ENCODE data around the gene FTL. TPM values are rescaled to one million over a fixed set of nuclear protein-coding genes. Genes with fewer than 3 reads are reported as not detected.
A peak's percentile ranks its signal among the peaks of the same experiment; 100 is the strongest.
"Not testable (repeated sequence)": the region's sequence is repeated elsewhere in the genome, so short reads cannot be mapped to it uniquely, and the experiment has no call there.

Gene FTL
- 7,236 TPM for polyA plus RNA-seq

DNA sequence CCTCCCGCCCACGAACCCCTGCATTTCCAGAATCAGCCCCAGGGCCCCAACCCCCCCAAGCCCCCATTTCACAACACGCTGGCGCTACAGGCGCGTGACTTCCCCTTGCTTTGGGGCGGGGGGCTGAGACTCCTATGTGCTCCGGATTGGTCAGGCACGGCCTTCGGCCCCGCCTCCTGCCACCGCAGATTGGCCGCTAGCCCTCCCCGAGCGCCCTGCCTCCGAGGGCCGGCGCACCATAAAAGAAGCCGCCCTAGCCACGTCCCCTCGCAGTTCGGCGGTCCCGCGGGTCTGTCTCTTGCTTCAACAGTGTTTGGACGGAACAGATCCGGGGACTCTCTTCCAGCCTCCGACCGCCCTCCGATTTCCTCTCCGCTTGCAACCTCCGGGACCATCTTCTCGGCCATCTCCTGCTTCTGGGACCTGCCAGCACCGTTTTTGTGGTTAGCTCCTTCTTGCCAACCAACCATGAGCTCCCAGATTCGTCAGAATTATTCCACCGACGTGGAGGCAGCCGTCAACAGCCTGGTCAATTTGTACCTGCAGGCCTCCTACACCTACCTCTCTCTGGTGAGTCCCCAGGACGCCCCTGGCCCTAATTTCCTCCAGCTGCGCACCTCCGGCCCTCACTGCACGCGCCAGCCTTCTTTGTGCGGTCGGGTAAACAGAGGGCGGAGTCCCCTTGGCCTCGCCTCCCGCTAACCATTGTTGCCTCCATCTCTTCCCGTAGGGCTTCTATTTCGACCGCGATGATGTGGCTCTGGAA is at the start of gene FTL:
Gene FTL (plus strand): TSS at position 270 of the 766 bp plus-strand sequence. CDS start 199 bp downstream, at position 469.
- peak within 1 kb of the TSS; percentile 99 to 100 (median 99) for H3K27ac Mint-ChIP-seq
- peaks cover 2% of the 10 kb centered on the region for H3K36me3 Mint-ChIP-seq
- H3K4me1 Mint-ChIP-seq: peaks cover 29 to 38% (median 36%) of the 10 kb centered on the region in 3 donors
- no peaks in the 10 kb centered on the region for H3K9me3 Mint-ChIP-seq
- peak within 1 kb of the TSS; percentile 93 to 99 (median 96) for H3K4me3 Mint-ChIP-seq
- no peaks in the 10 kb centered on the region for H3K27me3 Mint-ChIP-seq

- no peak overlapping the region for H3K4me3 Mint-ChIP-seq
- no peaks in the 10 kb centered on the region for H3K27me3 Mint-ChIP-seq
- H3K4me1 Mint-ChIP-seq: peaks cover 0 to 6% (median 4%) of the 10 kb centered on the region in 3 donors
- H3K27ac Mint-ChIP-seq: no peak overlapping the region
- H3K36me3 Mint-ChIP-seq: peaks cover 11% of the 10 kb centered on the region
- no peaks in the 10 kb centered on the region for H3K9me3 Mint-ChIP-seq
These were observed 49.4 kb upstream of the FTL start for GRCh38 chr19:48915757-48916156.

GRCh38 chr19:48918071-48918470 is 47.0 kb upstream of the FTL start:
- Mint-ChIP-seq H3K4me3 (no peak overlapping the region), H3K9me3 (no peaks in the 10 kb centered on the region), H3K4me1 (peaks cover 0 to 6% (median 5%) of the 10 kb centered on the region in 3 donors), H3K27me3 (no peaks in the 10 kb centered on the region), H3K27ac (peak overlapping the region in 2 of 3 donors; percentile 50 to 63), H3K36me3 (peaks cover 4% of the 10 kb centered on the region)

- Mint-ChIP-seq H3K27me3 (no peaks in the 10 kb centered on the region), H3K27ac (peak overlapping the region in 1 of 3 donors; percentile 62), H3K9me3 (no peaks in the 10 kb centered on the region), H3K36me3 (peaks cover 5% of the 10 kb centered on the region), H3K4me3 (no peak overlapping the region), H3K4me1 (peaks cover 0 to 6% (median 6%) of the 10 kb centered on the region in 3 donors)
These were observed 46.3 kb upstream of the FTL start for GRCh38 chr19:48918801-48919247.

DNA sequence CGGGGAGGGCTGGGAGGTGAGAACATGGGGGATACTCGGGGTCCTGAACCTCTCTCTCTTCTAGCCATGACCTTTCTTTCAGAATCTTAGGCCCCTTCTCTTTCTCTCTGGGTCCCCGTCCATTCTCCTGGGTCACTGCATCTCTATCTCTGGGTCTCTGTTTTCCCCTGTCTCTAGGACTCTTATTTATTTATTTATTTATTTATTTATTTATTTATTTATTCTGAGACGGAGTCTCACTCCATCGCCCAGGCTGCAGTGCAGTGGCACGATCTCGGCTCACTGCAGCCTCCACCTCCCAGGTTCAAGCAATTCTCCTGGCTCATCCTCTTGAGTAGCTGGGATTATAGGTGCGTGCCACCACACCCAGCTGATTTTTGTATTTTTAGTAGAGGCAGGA is 45.8 kb upstream of the FTL start:
- peak overlapping the region in 1 of 3 donors; percentile 62 for H3K27ac Mint-ChIP-seq
- H3K4me1 Mint-ChIP-seq, H3K9me3 Mint-ChIP-seq, H3K36me3 Mint-ChIP-seq, H3K4me3 Mint-ChIP-seq, H3K27me3 Mint-ChIP-seq: not testable (repeated sequence)

DNA sequence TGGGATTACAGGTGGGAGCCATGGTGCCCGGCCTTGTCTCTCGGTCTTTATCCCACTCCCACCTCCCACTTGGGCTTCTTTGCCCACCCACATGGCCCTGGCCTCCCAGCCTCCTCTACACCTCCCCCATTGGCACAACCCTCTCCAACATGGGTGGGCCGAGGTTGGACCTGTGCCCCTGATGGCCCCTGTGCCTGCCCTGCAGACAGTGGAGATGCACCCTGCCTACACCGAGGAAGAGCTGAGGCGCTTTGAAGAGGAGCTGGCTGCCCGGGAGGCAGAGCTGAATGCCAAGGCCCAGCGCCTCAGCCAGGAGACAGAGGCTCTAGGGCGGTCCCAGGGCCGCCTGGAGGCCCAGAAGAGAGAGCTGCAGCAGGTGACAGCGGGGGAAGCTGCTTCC is 44.2 kb upstream of the FTL start:
- peaks cover 5% of the 10 kb centered on the region for H3K36me3 Mint-ChIP-seq
- no peaks in the 10 kb centered on the region for H3K9me3 Mint-ChIP-seq
- no peak overlapping the region for H3K27ac Mint-ChIP-seq
- no peaks in the 10 kb centered on the region for H3K27me3 Mint-ChIP-seq
- H3K4me3 Mint-ChIP-seq: no peak overlapping the region
- H3K4me1 Mint-ChIP-seq: peaks cover 0 to 6% (median 6%) of the 10 kb centered on the region in 3 donors

DNA sequence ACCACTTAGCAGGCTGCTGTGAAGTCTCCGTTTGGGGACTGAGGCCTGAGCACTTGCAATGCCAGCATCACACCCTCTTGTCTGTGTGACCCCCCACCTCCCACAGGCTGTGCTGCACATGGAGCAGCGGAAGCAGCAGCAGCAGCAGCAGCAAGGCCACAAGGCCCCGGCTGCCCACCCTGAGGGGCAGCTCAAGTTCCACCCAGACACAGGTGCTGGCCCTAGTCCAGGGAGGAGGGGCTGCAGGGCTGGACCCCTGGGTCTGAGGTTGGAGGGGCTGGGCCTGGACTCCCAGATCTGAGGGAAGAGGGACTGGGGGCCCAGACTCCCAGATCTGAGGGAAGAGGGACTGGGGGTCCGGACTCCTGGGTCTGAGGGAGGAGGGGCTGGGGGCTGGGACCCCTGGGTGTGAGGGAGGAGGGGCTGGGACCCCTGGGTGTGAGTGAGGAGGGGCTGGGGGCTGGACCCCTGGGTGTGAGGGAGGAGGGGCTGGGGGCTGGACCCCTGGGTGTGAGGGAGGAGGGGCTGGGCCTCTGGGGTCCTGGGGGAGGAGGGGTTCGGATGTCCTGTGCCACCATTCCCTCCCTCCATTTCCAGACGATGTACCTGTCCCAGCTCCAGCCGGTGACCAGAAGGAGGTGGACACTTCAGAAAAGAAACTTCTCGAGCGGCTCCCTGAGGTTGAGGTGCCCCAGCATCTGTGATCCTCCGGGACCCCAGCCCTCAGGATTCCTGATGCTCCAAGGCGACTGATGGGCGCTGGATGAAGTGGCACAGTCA is 43.2 kb upstream of the FTL start:
- Mint-ChIP-seq H3K27ac (no peak overlapping the region), H3K4me1 (peaks cover 0 to 6% (median 6%) of the 10 kb centered on the region in 3 donors), H3K9me3 (no peaks in the 10 kb centered on the region), H3K36me3 (peaks cover 5% of the 10 kb centered on the region), H3K4me3 (no peak overlapping the region), H3K27me3 (no peaks in the 10 kb centered on the region)

- Mint-ChIP-seq H3K4me1 (peaks cover 0 to 5% (median 4%) of the 10 kb centered on the region in 3 donors), H3K27me3 (no peaks in the 10 kb centered on the region), H3K9me3 (no peaks in the 10 kb centered on the region), H3K27ac (no peak overlapping the region), H3K36me3 (peaks cover 5% of the 10 kb centered on the region), H3K4me3 (peak overlapping the region in 1 of 4 donors; percentile 41)
These were observed 42.3 kb upstream of the FTL start for GRCh38 chr19:48922548-48923490.

DNA sequence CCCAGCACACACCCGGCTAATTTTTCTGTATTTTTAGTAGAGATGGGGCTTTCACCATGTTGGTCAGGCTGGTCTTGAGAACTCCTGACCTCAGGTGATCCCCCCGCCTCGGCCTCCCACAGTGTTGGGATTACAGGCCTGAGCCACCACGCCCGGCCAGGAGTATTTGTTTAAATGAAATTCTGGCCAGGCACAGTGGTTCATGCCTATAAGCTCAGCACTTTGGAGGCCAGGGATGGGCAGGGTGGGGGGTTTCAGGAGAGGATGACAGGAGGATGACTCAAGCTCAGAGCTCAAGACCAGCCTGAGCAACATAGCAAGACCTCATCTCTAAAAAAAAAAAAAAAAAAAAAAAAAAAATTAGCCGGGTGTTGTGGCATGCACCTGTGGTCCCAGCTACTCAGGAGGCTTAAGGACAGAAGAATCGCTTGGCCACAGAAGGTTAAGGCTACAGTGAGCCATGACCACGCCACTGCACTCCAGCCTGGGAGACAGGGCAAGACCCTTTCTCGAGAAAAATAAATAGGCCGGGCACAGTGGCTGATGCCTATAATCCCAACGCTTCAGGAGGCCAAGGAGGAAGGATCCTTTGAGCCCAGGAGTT is 39.8 kb upstream of the FTL start:
- peaks cover 3% of the 10 kb centered on the region for H3K36me3 Mint-ChIP-seq
- no peaks in the 10 kb centered on the region for H3K9me3 Mint-ChIP-seq
- H3K27me3 Mint-ChIP-seq: no peaks in the 10 kb centered on the region
- H3K4me3 Mint-ChIP-seq: no peak overlapping the region
- H3K4me1 Mint-ChIP-seq: peaks cover 0 to 1% (median 0%) of the 10 kb centered on the region in 3 donors
- H3K27ac Mint-ChIP-seq: no peak overlapping the region

- H3K4me1 Mint-ChIP-seq, H3K4me3 Mint-ChIP-seq, H3K36me3 Mint-ChIP-seq, H3K9me3 Mint-ChIP-seq, H3K27me3 Mint-ChIP-seq, H3K27ac Mint-ChIP-seq: not testable (repeated sequence)
These were observed 39.2 kb upstream of the FTL start for GRCh38 chr19:48925890-48926289.

GRCh38 chr19:48926909-48927308 is 38.2 kb upstream of the FTL start:
- Mint-ChIP-seq H3K36me3 (peaks cover 3% of the 10 kb centered on the region), H3K9me3 (no peaks in the 10 kb centered on the region), H3K4me1 (peaks cover 0 to 1% (median 0%) of the 10 kb centered on the region in 3 donors), H3K4me3 (peak overlapping the region in 1 of 4 donors; percentile 31), H3K27ac (no peak overlapping the region), H3K27me3 (no peaks in the 10 kb centered on the region)

- not testable (repeated sequence) for H3K27ac Mint-ChIP-seq, H3K36me3 Mint-ChIP-seq, H3K27me3 Mint-ChIP-seq, H3K4me1 Mint-ChIP-seq, H3K4me3 Mint-ChIP-seq, H3K9me3 Mint-ChIP-seq
These were observed 37.4 kb upstream of the FTL start for GRCh38 chr19:48927692-48928091.

- H3K27ac Mint-ChIP-seq: no peak overlapping the region
- H3K36me3 Mint-ChIP-seq: no peaks in the 10 kb centered on the region
- H3K4me3 Mint-ChIP-seq: no peak overlapping the region
- peaks cover 3 to 4% (median 3%) of the 10 kb centered on the region in 3 donors for H3K4me1 Mint-ChIP-seq
- H3K27me3 Mint-ChIP-seq: peaks cover 5% of the 10 kb centered on the region
- no peaks in the 10 kb centered on the region for H3K9me3 Mint-ChIP-seq
These were observed 36.7 kb upstream of the FTL start for GRCh38 chr19:48928164-48929025.
